Endothelial cell of umbilical vein (primary cell): ENCODE measurements around the gene BSG. TPM values are rescaled to one million over a fixed set of nuclear protein-coding genes. Genes with fewer than 3 reads are reported as not detected.

Source experiments
- BruUV-seq: library from RNA; stranded (reverse); fragments of 400-500 nt; replicated peaks from 2 replicates; lab custom pipeline; 2021; lab: Mats Ljungman, UMichigan
- CTCF ChIA-PET: fragments of 300-600, 350-600 bp; sonication (Branson Sonifier 250); formaldehyde crosslinking; loops from one replicate; lab custom pipeline; 2021; ENCODE audit warnings: antibody characterized with exemption, inconsistent platforms; lab: Charles Lee
- POLR2A ChIA-PET: fragments of 300-600, 350-600 bp; sonication (Branson Sonifier 250); formaldehyde crosslinking; loops from one replicate; lab custom pipeline; 2021; ENCODE audit warnings: antibody characterized with exemption, inconsistent platforms; lab: Charles Lee
- DNase-seq: peaks from one replicate; pipeline ENCODE4 v3.0.0-alpha.2; 2011; ENCODE audit warnings: low read depth, low spot score
- FAIRE-seq: peaks from 2 replicates; lab custom pipeline; 2011; peaks lifted over from hg19 to GRCh38; lab: Jason Lieb, UNC
- H2AFZ ChIP-seq: 2 replicates; pipeline ENCODE4 v1.6.0; 2012; ENCODE audit warnings: low read depth, low read length, control low read depth, inconsistent platforms
- H3K27ac ChIP-seq: 2 replicates; pipeline ENCODE4 v1.5.1; 2011; ENCODE audit warnings: low read depth, mild to moderate bottlenecking, control low read depth, low read length, moderate library complexity; ENCODE audit not compliant: insufficient read depth
- H3K27me3 ChIP-seq, 2 experiments: 2 replicates each; pipeline versions ENCODE4 v1.6.0 to v1.6.1; 2011; ENCODE audit warnings: low read length in 2 of 2, mixed read lengths in 1 of 2; ENCODE audit not compliant: control insufficient read depth in 2 of 2, insufficient read depth in 2 of 2
- H3K36me3 ChIP-seq, 2 experiments: 2 replicates in 1 of 2; 3 replicates in 1 of 2; pipeline ENCODE4 v1.5.1; 2011; ENCODE audit warnings: low read length in 2 of 2, mild to moderate bottlenecking in 1 of 2, moderate library complexity in 1 of 2; ENCODE audit not compliant: control insufficient read depth in 2 of 2, insufficient read depth in 2 of 2; ENCODE audit errors: extremely low read depth in 1 of 2
- H3K4me1 ChIP-seq: 3 replicates; pipeline ENCODE4 v1.5.1; 2011; ENCODE audit warnings: mild to moderate bottlenecking, low read length; ENCODE audit not compliant: control insufficient read depth, insufficient read depth; ENCODE audit errors: extremely low read depth
- H3K4me2 ChIP-seq: 2 replicates; pipeline ENCODE4 v1.6.1; 2011; ENCODE audit warnings: low read length, control low read depth, mixed read lengths; ENCODE audit not compliant: insufficient read depth
- H3K4me3 ChIP-seq, 3 experiments: fragments of 200-600 bp in 1 of 3; sonication (generic), shearing (Covaris generic) in 1 of 3; replicated peaks in 1 of 3; 2 replicates each; pipeline ENCODE4 v1.5.1; 2011 to 2016; ENCODE audit warnings: control low read depth in 3 of 3, low read length in 3 of 3, mild to moderate bottlenecking in 2 of 3, inconsistent platforms in 1 of 3, low read depth in 1 of 3, moderate library complexity in 1 of 3; ENCODE audit not compliant: insufficient read depth in 1 of 3
- H3K79me2 ChIP-seq: 2 replicates; pipeline ENCODE4 v1.6.0; 2012; ENCODE audit warnings: low read length, inconsistent platforms; ENCODE audit not compliant: control insufficient read depth, insufficient read depth
- H3K9ac ChIP-seq: replicated peaks from 2 replicates; pipeline ENCODE3; 2011; ENCODE audit warnings: low read length, control low read depth; ENCODE audit not compliant: insufficient read depth; ENCODE audit errors: extremely low read depth
- H3K9me1 ChIP-seq: replicated peaks from 3 replicates; pipeline ENCODE4 v1.6.0; 2011; ENCODE audit warnings: mild to moderate bottlenecking, low read length; ENCODE audit not compliant: control insufficient read depth, insufficient read depth; ENCODE audit errors: extremely low read depth
- H3K9me3 ChIP-seq: replicated peaks from 2 replicates; pipeline ENCODE4 v1.5.1; 2012; ENCODE audit warnings: low read length, inconsistent platforms; ENCODE audit not compliant: control insufficient read depth, insufficient read depth
- H4K20me1 ChIP-seq: replicated peaks from 2 replicates; pipeline ENCODE3; 2011; ENCODE audit warnings: mild to moderate bottlenecking, low read length; ENCODE audit not compliant: control insufficient read depth, insufficient read depth; ENCODE audit errors: extremely low read depth
- EZH2 ChIP-seq: IDR thresholded peaks from 2 replicates; pipeline ENCODE4 v1.6.1; 2012; ENCODE audit warnings: borderline replicate concordance, low read depth, mild to moderate bottlenecking, moderate library complexity, low read length, inconsistent platforms; ENCODE audit not compliant: severe bottlenecking
- FOS ChIP-seq: IDR thresholded peaks from 2 replicates; pipeline ENCODE4 v1.6.1; 2011; ENCODE audit warnings: mild to moderate bottlenecking, low read length, moderate library complexity, borderline replicate concordance; ENCODE audit not compliant: insufficient read depth
- GATA2 ChIP-seq: IDR thresholded peaks from 2 replicates; pipeline ENCODE4 v1.7.0; 2011; ENCODE audit warnings: low read depth, mild to moderate bottlenecking, moderate library complexity, mixed read lengths, low read length; ENCODE audit not compliant: insufficient read length, insufficient read depth
- JUN ChIP-seq: IDR thresholded peaks from 2 replicates; pipeline ENCODE4 v1.6.1; 2011; ENCODE audit warnings: borderline replicate concordance, low read depth; ENCODE audit not compliant: insufficient read length, insufficient read depth
- MYC ChIP-seq: IDR thresholded peaks from one replicate; pipeline ENCODE4 v1.6.1; 2011; ENCODE audit warnings: mild to moderate bottlenecking, low read depth, low read length
- POLR2A ChIP-seq: IDR thresholded peaks from 2 replicates; pipeline ENCODE4 v1.6.1; 2012; ENCODE audit warnings: low read depth, mild to moderate bottlenecking, control low read depth, low read length
- POLR2AphosphoS5 ChIP-seq: IDR thresholded peaks from 2 replicates; pipeline ENCODE4 v1.6.1; 2012; ENCODE audit warnings: low read depth, mild to moderate bottlenecking, control low read depth, low read length, moderate library complexity; ENCODE audit not compliant: insufficient read depth
- dilution Hi-C: fragments of 300-500 bp; cut with MboI; formaldehyde crosslinking; loops from one replicate; pipeline ENCODE4 v1.15.0; 2019; ENCODE audit warnings: low sequenced_read_pairs; ENCODE audit not compliant: extremely low pct_ligation_motif_present
- intact Hi-C: fragments of 100-400 bp; cut with micrococcal nuclease; formaldehyde crosslinking; loops from one replicate; pipeline ENCODE4 v1.10.0; 2022
- polyA plus RNA-seq, 4 experiments: library from polyadenylated mRNA; depleted of rRNA in 3 of 4; stranded (reverse) in 3 of 4; unstranded in 1 of 4; fragments of >200 nt; gene quantifications; 2 replicates each; pipeline versions ENCODE4 v1.2.1 to v1.2.3, GENCODE V29; 2011 to 2012; ENCODE audit warnings: missing spikeins in 1 of 4
- total RNA-seq: library from RNA; stranded (reverse); gene quantifications from 2 replicates; pipeline ENCODE4 v1.2.3, GENCODE V29; 2021
- TF ChIP-seq, protein P1 (sequence below): IDR thresholded peaks from 2 replicates; pipeline ENCODE4 v1.6.1; 2011; ENCODE audit not compliant: insufficient read depth, insufficient read length
- TF ChIP-seq, protein P2 (sequence below), 2 donors: IDR thresholded peaks; 1 replicate in 1 of 2; 2 replicates in 1 of 2; pipeline ENCODE4 v1.5.1; 2011; ENCODE audit warnings: low read length in 2 of 2, mild to moderate bottlenecking in 2 of 2, moderate library complexity in 2 of 2, control low read depth in 1 of 2, inconsistent platforms in 1 of 2, low read depth in 1 of 2; ENCODE audit not compliant: insufficient read depth in 1 of 2; ENCODE audit errors: extremely low read depth in 1 of 2

BSG gene
- total and polyA plus RNA-seq, 2 donors (not counting 3 experiments of a cell fraction or from before 2014, with no cell fraction given), result 485 to 661 TPM

GRCh38 chr19:616747-617526 lies 44.5 kb downstream of the BSG start:
- no peak for FAIRE-seq
- Histone ChIP-seq H3K36me3 (peaks cover 3 to 15% of the 10 kb centered on the region in 2 experiments), H2AFZ (no peak overlapping the region), H3K27me3 (no peaks in the 10 kb centered on the region), H3K9me3 (no peaks in the 10 kb centered on the region), H3K9me1 (no peaks in the 10 kb centered on the region), H3K4me2 (no peak overlapping the region), H4K20me1 (no peaks in the 10 kb centered on the region), H3K9ac (no peak overlapping the region), H3K4me3 (no peak overlapping the region), H3K79me2 (no peaks in the 10 kb centered on the region), H3K27ac (no peak overlapping the region), H3K4me1 (no peaks in the 10 kb centered on the region)
- intact Hi-C loops (no loop called here), dilution Hi-C loops (no loop called here)
- CTCF ChIA-PET, result no interaction called here
- BruUV-seq, result no TSS peak
- DNase-seq, result no peak
- POLR2A ChIA-PET, result no interaction called here
- TF ChIP-seq EZH2 (no peak), POLR2A (no peak), POLR2AphosphoS5 (no peak), JUN (no peak), FOS (no peak), GATA2 (no peak), MYC (no peak)
- TF ChIP-seq, protein P1, sequence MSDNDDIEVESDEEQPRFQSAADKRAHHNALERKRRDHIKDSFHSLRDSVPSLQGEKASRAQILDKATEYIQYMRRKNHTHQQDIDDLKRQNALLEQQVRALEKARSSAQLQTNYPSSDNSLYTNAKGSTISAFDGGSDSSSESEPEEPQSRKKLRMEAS, result no peak
- TF ChIP-seq, protein P2, sequence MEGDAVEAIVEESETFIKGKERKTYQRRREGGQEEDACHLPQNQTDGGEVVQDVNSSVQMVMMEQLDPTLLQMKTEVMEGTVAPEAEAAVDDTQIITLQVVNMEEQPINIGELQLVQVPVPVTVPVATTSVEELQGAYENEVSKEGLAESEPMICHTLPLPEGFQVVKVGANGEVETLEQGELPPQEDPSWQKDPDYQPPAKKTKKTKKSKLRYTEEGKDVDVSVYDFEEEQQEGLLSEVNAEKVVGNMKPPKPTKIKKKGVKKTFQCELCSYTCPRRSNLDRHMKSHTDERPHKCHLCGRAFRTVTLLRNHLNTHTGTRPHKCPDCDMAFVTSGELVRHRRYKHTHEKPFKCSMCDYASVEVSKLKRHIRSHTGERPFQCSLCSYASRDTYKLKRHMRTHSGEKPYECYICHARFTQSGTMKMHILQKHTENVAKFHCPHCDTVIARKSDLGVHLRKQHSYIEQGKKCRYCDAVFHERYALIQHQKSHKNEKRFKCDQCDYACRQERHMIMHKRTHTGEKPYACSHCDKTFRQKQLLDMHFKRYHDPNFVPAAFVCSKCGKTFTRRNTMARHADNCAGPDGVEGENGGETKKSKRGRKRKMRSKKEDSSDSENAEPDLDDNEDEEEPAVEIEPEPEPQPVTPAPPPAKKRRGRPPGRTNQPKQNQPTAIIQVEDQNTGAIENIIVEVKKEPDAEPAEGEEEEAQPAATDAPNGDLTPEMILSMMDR (IDR thresholded peaks at IDR 0.05; ENCODE audit: extremely low read depth in 1 of 2, insufficient read depth in 1 of 2, low read depth in 1 of 2, low read length in 2 of 2), result no peak
